ENCODE data around the gene ALOX5. TPM values are rescaled to one million over a fixed set of nuclear protein-coding genes. Genes with fewer than 3 reads are reported as not detected.

The ALOX5 gene
- total RNA-seq, 1 experiment from 2014 or later = 3.4 TPM

DNA sequence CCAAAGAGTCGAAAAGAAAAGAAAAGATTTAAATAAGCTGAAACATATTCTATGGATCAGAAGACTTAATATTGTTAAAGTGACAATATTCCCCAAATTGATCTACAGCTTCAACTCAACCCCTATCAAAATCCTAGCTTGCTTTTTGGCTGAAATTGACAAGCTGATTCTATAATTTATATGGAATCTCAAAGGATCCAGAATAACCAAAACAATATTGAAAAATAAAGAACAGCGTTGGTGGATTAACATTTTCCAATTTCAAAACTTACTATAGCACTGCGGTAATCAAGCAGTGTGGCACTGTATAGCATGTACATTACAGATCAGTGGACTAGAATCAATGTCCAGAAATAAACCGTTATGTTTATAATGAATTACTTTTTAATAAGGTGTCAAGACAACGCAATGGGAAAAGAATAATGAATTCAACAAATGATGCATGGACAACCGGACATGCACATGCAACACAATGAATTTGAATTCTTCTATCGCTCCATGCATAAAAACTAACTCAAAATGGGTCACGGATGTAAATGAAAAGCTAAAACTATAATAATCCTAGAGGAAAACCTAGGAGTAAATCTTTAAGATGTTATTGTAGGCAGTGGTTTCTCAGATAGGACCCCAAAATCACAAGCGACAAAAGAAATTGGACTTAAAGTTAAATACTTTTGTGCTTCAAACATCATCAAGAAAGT lies 1.6 kb upstream of the ALOX5 start:
- CTCF ChIA-PET = no interaction called here
- ATAC-seq = no peak
- peaks cover 14% of the 10 kb centered on the region for H3K4me1 Mint-ChIP-seq
- H3K9me3 Mint-ChIP-seq = no peaks in the 10 kb centered on the region; the same call in 1 of the 2 replicates
- no peak for DNase-seq (ENCODE audit: low spot score)
- peaks cover 78% of the 10 kb centered on the region for H3K27me3 Mint-ChIP-seq (ENCODE audit: low read depth)
- no peak for TF ChIP-seq TCF7 (CRISPR knock-in tag; IDR thresholded peaks at IDR 0.05; ENCODE audit: low read depth)
- TF ChIP-seq SOX15 (CRISPR knock-in tag; IDR thresholded peaks at IDR 0.05) = no peak
- TF ChIP-seq NFYB (CRISPR knock-in tag; conservative IDR thresholded peaks at IDR 0.05; ENCODE audit: low read depth) = no peak
- TF ChIP-seq ATF1 (CRISPR knock-in tag; IDR thresholded peaks at IDR 0.05) = no peak
- no peak for TF ChIP-seq SMAD3 (CRISPR knock-in tag; IDR thresholded peaks at IDR 0.05; ENCODE audit: borderline replicate concordance)
- TF ChIP-seq NFE2L1 (CRISPR knock-in tag; IDR thresholded peaks at IDR 0.05) = no peak
- TF ChIP-seq ZBTB21 (CRISPR knock-in tag; IDR thresholded peaks at IDR 0.05; ENCODE audit: borderline replicate concordance) = no peak
- TF ChIP-seq, protein P1, sequence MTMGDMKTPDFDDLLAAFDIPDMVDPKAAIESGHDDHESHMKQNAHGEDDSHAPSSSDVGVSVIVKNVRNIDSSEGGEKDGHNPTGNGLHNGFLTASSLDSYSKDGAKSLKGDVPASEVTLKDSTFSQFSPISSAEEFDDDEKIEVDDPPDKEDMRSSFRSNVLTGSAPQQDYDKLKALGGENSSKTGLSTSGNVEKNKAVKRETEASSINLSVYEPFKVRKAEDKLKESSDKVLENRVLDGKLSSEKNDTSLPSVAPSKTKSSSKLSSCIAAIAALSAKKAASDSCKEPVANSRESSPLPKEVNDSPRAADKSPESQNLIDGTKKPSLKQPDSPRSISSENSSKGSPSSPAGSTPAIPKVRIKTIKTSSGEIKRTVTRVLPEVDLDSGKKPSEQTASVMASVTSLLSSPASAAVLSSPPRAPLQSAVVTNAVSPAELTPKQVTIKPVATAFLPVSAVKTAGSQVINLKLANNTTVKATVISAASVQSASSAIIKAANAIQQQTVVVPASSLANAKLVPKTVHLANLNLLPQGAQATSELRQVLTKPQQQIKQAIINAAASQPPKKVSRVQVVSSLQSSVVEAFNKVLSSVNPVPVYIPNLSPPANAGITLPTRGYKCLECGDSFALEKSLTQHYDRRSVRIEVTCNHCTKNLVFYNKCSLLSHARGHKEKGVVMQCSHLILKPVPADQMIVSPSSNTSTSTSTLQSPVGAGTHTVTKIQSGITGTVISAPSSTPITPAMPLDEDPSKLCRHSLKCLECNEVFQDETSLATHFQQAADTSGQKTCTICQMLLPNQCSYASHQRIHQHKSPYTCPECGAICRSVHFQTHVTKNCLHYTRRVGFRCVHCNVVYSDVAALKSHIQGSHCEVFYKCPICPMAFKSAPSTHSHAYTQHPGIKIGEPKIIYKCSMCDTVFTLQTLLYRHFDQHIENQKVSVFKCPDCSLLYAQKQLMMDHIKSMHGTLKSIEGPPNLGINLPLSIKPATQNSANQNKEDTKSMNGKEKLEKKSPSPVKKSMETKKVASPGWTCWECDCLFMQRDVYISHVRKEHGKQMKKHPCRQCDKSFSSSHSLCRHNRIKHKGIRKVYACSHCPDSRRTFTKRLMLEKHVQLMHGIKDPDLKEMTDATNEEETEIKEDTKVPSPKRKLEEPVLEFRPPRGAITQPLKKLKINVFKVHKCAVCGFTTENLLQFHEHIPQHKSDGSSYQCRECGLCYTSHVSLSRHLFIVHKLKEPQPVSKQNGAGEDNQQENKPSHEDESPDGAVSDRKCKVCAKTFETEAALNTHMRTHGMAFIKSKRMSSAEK (CRISPR knock-in tag; IDR thresholded peaks at IDR 0.05; ENCODE audit: borderline replicate concordance) = no peak
- TF ChIP-seq TP53 (CRISPR knock-in tag; IDR thresholded peaks at IDR 0.05) = no peak
- no peak for TF ChIP-seq SMAD4 (CRISPR knock-in tag; IDR thresholded peaks at IDR 0.05)
- no peak for TF ChIP-seq RELA (CRISPR knock-in tag; IDR thresholded peaks at IDR 0.05; ENCODE audit: borderline replicate concordance)
- TF ChIP-seq, protein P2, sequence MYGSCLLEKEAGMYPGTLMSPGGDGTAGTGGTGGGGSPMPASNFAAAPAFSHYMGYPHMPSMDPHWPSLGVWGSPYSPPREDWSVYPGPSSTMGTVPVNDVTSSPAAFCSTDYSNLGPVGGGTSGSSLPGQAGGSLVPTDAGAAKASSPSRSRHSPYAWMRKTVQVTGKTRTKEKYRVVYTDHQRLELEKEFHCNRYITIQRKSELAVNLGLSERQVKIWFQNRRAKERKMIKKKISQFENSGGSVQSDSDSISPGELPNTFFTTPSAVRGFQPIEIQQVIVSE (CRISPR knock-in tag; IDR thresholded peaks at IDR 0.05; ENCODE audit: borderline replicate concordance) = no peak
- TF ChIP-seq ZNF671 (CRISPR knock-in tag; IDR thresholded peaks at IDR 0.05) = no peak
- TF ChIP-seq, protein P3, sequence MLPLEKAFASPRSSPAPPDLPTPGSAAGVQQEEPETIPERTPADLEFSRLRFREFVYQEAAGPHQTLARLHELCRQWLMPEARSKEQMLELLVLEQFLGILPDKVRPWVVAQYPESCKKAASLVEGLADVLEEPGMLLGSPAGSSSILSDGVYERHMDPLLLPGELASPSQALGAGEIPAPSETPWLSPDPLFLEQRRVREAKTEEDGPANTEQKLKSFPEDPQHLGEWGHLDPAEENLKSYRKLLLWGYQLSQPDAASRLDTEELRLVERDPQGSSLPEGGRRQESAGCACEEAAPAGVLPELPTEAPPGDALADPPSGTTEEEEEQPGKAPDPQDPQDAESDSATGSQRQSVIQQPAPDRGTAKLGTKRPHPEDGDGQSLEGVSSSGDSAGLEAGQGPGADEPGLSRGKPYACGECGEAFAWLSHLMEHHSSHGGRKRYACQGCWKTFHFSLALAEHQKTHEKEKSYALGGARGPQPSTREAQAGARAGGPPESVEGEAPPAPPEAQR (CRISPR knock-in tag; IDR thresholded peaks at IDR 0.05) = no peak
- TF ChIP-seq, protein P4, sequence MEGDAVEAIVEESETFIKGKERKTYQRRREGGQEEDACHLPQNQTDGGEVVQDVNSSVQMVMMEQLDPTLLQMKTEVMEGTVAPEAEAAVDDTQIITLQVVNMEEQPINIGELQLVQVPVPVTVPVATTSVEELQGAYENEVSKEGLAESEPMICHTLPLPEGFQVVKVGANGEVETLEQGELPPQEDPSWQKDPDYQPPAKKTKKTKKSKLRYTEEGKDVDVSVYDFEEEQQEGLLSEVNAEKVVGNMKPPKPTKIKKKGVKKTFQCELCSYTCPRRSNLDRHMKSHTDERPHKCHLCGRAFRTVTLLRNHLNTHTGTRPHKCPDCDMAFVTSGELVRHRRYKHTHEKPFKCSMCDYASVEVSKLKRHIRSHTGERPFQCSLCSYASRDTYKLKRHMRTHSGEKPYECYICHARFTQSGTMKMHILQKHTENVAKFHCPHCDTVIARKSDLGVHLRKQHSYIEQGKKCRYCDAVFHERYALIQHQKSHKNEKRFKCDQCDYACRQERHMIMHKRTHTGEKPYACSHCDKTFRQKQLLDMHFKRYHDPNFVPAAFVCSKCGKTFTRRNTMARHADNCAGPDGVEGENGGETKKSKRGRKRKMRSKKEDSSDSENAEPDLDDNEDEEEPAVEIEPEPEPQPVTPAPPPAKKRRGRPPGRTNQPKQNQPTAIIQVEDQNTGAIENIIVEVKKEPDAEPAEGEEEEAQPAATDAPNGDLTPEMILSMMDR (IDR thresholded peaks at IDR 0.05) = no peak
- TF ChIP-seq ELF4 (CRISPR knock-in tag; IDR thresholded peaks at IDR 0.05; ENCODE audit: low read depth) = no peak
- POLR2A ChIA-PET = no interaction called here
- H3K36me3 Mint-ChIP-seq = no peaks in the 10 kb centered on the region
- no peak overlapping the region for H3K27ac Mint-ChIP-seq
- H3K4me3 Mint-ChIP-seq = peak overlapping the region; percentile 82

DNA sequence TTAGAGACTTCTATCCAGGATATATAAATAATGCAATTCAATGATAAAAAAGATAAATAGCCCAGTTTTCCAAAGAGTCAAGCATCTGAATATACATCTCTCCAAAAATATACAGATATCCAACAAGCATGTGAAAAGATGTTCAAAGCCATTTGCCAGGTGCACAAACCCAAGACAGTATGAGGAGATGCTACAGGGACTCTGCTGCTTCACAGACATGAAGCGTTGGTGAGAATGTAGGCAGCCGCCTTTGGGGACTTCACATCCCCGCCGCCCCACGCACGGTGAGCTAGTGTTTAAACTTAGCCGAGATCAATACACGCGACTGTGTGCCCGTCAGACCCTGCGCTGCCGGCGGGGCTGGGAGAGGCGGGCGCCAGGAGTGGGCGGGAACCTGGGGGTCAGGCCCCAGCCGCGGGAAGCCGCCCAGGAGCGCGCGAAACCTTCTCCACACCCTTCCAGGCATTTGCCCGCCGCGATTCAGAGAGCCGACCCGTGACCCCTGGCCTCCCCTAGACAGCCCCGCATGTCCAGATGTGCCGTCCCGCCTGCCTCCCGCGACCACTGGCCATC lies 927 bp upstream of the ALOX5 start:
- TF ChIP-seq, protein P5, sequence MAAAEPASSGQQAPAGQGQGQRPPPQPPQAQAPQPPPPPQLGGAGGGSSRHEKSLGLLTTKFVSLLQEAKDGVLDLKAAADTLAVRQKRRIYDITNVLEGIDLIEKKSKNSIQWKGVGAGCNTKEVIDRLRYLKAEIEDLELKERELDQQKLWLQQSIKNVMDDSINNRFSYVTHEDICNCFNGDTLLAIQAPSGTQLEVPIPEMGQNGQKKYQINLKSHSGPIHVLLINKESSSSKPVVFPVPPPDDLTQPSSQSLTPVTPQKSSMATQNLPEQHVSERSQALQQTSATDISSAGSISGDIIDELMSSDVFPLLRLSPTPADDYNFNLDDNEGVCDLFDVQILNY (CRISPR knock-in tag; IDR thresholded peaks at IDR 0.05) = peak; percentile 63; the same call in 1 of the 2 replicates
- TF ChIP-seq, protein P6, sequence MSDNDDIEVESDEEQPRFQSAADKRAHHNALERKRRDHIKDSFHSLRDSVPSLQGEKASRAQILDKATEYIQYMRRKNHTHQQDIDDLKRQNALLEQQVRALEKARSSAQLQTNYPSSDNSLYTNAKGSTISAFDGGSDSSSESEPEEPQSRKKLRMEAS (CRISPR knock-in tag; IDR thresholded peaks at IDR 0.05) = 0 out of 2 replicates have a peak, but pooled peaks have one; percentile 16
- TF ChIP-seq, protein P7, sequence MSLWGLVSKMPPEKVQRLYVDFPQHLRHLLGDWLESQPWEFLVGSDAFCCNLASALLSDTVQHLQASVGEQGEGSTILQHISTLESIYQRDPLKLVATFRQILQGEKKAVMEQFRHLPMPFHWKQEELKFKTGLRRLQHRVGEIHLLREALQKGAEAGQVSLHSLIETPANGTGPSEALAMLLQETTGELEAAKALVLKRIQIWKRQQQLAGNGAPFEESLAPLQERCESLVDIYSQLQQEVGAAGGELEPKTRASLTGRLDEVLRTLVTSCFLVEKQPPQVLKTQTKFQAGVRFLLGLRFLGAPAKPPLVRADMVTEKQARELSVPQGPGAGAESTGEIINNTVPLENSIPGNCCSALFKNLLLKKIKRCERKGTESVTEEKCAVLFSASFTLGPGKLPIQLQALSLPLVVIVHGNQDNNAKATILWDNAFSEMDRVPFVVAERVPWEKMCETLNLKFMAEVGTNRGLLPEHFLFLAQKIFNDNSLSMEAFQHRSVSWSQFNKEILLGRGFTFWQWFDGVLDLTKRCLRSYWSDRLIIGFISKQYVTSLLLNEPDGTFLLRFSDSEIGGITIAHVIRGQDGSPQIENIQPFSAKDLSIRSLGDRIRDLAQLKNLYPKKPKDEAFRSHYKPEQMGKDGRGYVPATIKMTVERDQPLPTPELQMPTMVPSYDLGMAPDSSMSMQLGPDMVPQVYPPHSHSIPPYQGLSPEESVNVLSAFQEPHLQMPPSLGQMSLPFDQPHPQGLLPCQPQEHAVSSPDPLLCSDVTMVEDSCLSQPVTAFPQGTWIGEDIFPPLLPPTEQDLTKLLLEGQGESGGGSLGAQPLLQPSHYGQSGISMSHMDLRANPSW (CRISPR knock-in tag; conservative IDR thresholded peaks at IDR 0.05; ENCODE audit: low read depth) = no peak
- ATAC-seq (peak; percentile 27), DNase-seq (ENCODE audit: low spot score) (peak; percentile 39)
- ChIA-PET POLR2A (no interaction called here), CTCF (no interaction called here)
- Mint-ChIP-seq H3K4me3 (peak overlapping the region; percentile 82), H3K4me1 (peaks cover 17% of the 10 kb centered on the region), H3K27me3 (ENCODE audit: low read depth) (peaks cover 74% of the 10 kb centered on the region), H3K9me3 (no peaks in the 10 kb centered on the region), H3K27ac (no peak overlapping the region), H3K36me3 (no peaks in the 10 kb centered on the region)

All from WTC11 (cell line).